ENCODE results near the gene KIAA0825.

DNA sequence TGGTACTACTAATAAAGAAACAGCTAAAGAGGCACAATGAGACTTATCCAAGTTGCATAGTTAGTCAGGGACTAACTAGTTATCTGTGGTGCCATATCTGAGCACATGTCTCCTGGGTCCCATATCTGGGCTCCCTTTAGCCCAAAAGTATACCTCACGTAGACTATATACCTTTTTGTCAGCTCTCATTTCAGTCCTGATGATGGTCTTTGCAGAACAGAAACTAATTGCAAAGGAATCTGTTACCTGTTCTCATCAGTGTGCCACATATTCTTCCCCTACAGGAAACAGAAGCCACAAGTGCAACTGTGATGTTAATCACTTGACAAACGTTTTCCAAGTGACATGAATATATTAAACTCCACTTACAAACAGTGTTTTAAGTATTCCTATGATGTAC lies 395.2 kb downstream of the KIAA0825 start:
- TF ChIP-seq, protein P1, sequence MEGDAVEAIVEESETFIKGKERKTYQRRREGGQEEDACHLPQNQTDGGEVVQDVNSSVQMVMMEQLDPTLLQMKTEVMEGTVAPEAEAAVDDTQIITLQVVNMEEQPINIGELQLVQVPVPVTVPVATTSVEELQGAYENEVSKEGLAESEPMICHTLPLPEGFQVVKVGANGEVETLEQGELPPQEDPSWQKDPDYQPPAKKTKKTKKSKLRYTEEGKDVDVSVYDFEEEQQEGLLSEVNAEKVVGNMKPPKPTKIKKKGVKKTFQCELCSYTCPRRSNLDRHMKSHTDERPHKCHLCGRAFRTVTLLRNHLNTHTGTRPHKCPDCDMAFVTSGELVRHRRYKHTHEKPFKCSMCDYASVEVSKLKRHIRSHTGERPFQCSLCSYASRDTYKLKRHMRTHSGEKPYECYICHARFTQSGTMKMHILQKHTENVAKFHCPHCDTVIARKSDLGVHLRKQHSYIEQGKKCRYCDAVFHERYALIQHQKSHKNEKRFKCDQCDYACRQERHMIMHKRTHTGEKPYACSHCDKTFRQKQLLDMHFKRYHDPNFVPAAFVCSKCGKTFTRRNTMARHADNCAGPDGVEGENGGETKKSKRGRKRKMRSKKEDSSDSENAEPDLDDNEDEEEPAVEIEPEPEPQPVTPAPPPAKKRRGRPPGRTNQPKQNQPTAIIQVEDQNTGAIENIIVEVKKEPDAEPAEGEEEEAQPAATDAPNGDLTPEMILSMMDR (IDR thresholded peaks at IDR 0.05): no peak
- no peak for TF ChIP-seq POLR2A (IDR thresholded peaks at IDR 0.05)
- TF ChIP-seq EP300 (IDR thresholded peaks at IDR 0.05): no peak
